Neural progenitor cell (in vitro differentiated cells): ENCODE data around the gene TYROBP. TPM values are rescaled to one million over a fixed set of nuclear protein-coding genes. Genes with fewer than 3 reads are reported as not detected.
A peak's percentile ranks its signal among the peaks of the same experiment; 100 is the strongest.

Experiments
- DNase-seq: peaks from one replicate; pipeline ENCODE4 v3.0.0-alpha.2; 2016; ENCODE audit warnings: low spot score
- H2AFZ ChIP-seq: fragments of 200-600 bp; sonication (generic); replicated peaks from 2 replicates; pipeline ENCODE4 v1.6.1; 2016; ENCODE audit warnings: antibody characterized with exemption
- H3F3A ChIP-seq: fragments of 200-600 bp; sonication (generic); 2 replicates; pipeline ENCODE4 v1.6.1; 2016; ENCODE audit warnings: antibody characterized with exemption, low read depth
- H3K27ac ChIP-seq: fragments of 200-600 bp; sonication (generic); 2 replicates; pipeline ENCODE4 v1.5.1; 2016; ENCODE audit warnings: mild to moderate bottlenecking
- H3K27me3 ChIP-seq: fragments of 200-600 bp; sonication (generic); 2 replicates; pipeline ENCODE4 v1.6.1; 2016; ENCODE audit warnings: mild to moderate bottlenecking, moderate library complexity
- H3K36me3 ChIP-seq: fragments of 200-600 bp; sonication (generic); 2 replicates; pipeline ENCODE4 v1.5.1; 2016
- H3K4me1 ChIP-seq: fragments of 200-600 bp; sonication (generic); 2 replicates; pipeline ENCODE4 v1.6.1; 2016; ENCODE audit warnings: mixed run types
- H3K4me2 ChIP-seq: fragments of 200-600 bp; sonication (generic); 2 replicates; pipeline ENCODE4 v1.6.1; 2016
- H3K4me3 ChIP-seq: fragments of 200-600 bp; sonication (generic); 2 replicates; pipeline ENCODE4 v1.5.1; 2016
- H3K79me2 ChIP-seq: fragments of 200-600 bp; sonication (generic); 2 replicates; pipeline ENCODE4 v1.6.1; 2016; ENCODE audit warnings: low read depth
- H3K9ac ChIP-seq: fragments of 200-600 bp; sonication (generic); 2 replicates; pipeline ENCODE4 v1.6.1; 2016
- H3K9me3 ChIP-seq: fragments of 200-600 bp; sonication (generic); 2 replicates; pipeline ENCODE4 v1.5.1; 2016; ENCODE audit warnings: low read depth
- H4K20me1 ChIP-seq: fragments of 200-600 bp; sonication (generic); 2 replicates; pipeline ENCODE4 v1.6.1; 2016; ENCODE audit warnings: low read depth
- H3K27ac Mint-ChIP-seq: 3 replicates; pipeline ENCODE4 v1.8.0; 2021; ENCODE audit warnings: mixed read lengths
- H3K27me3 Mint-ChIP-seq: 2 replicates; pipeline ENCODE4 v1.8.0; 2022; ENCODE audit warnings: low read depth, mild to moderate bottlenecking, inconsistent platforms, moderate library complexity, mixed read lengths; ENCODE audit not compliant: insufficient read depth
- H3K36me3 Mint-ChIP-seq: 3 replicates; pipeline ENCODE4 v1.8.0; 2021; ENCODE audit warnings: mixed read lengths
- H3K4me1 Mint-ChIP-seq: 3 replicates; pipeline ENCODE4 v1.8.0; 2021; ENCODE audit warnings: mixed read lengths
- H3K4me3 Mint-ChIP-seq: 3 replicates; pipeline ENCODE4 v1.8.0; 2021; ENCODE audit warnings: mild to moderate bottlenecking, moderate library complexity, mixed read lengths
- H3K9me3 Mint-ChIP-seq: 3 replicates; pipeline ENCODE4 v1.8.0; 2020; ENCODE audit warnings: mixed read lengths
- EZH2 ChIP-seq: fragments of 200-600 bp; sonication (generic); IDR thresholded peaks from 2 replicates; pipeline ENCODE4 v1.6.1; 2017; ENCODE audit warnings: antibody characterized with exemption, mild to moderate bottlenecking, moderate library complexity
- EZH2phosphoT487 ChIP-seq: fragments of 200-600 bp; sonication (generic); IDR thresholded peaks from 2 replicates; pipeline ENCODE4 v1.6.1; 2017; ENCODE audit warnings: antibody characterized with exemption
- total RNA-seq: library from RNA; depleted of rRNA; stranded (reverse); fragments of >200 nt; gene quantifications from 2 replicates; pipeline ENCODE4 v1.2.3, GENCODE V29; 2015; ENCODE audit warnings: low replicate concordance
- TF ChIP-seq, protein P1 (sequence below): fragments of 200-600 bp; sonication (generic); IDR thresholded peaks from 2 replicates; pipeline ENCODE4 v1.5.1; 2017; ENCODE audit warnings: antibody characterized with exemption, mild to moderate bottlenecking

TYROBP gene
- total RNA-seq, 1 donor from 2014 or later, result not detected

DNA sequence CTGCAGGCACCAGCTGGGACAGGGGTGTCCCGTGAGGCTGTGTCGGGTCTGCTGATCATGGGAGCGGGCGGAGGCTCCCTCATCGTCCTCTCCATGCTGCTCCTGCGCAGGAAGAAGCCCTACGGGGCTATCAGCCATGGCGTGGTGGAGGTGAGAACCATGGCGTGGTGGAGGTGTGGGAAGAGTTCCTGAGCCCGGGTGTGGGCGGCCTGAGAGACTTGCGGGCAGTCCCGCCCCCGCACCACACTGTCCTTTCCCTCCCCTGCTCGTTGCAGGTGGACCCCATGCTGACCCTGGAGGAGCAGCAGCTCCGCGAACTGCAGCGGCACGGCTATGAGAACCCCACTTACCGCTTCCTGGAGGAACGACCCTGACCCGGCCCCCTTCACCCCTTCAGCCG is 29.0 kb downstream of the TYROBP start:
- no peak overlapping the region for H3K4me3 ChIP-seq
- H3K27ac Mint-ChIP-seq, result no peak overlapping the region
- no peak for DNase-seq

DNA sequence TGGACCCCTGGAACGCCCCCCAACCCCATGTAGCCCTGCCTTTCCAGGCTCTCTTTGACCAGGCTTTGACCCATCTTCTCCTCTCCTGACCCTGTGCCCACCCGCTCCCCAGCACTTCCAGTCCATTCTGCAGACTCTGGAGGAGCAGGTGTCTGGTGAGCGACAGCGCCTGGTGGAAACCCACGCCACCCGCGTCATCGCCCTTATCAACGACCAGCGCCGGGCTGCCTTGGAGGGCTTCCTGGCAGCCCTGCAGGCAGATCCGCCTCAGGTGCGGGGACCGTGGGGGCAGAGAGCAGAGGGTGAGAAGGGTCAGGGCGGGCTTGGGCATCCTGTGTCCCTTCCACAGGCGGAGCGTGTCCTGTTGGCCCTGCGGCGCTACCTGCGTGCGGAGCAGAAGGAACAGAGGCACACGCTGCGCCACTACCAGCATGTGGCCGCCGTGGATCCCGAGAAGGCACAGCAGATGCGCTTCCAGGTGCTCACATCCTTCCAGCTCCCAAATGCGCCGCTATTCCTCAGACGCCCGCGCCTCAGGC is 33.6 kb downstream of the TYROBP start:
- H2AFZ ChIP-seq, result no peak overlapping the region
- no peaks in the 10 kb centered on the region for H3K27me3 ChIP-seq
- DNase-seq, result no peak
- no peak overlapping the region for H3K4me3 Mint-ChIP-seq
- H4K20me1 ChIP-seq, result peaks cover 15% of the 10 kb centered on the region
- H3K27ac ChIP-seq, result no peak overlapping the region
- H3K27me3 Mint-ChIP-seq, result peaks cover 2% of the 10 kb centered on the region
- H3K4me1 Mint-ChIP-seq, result peaks cover 14% of the 10 kb centered on the region
- H3F3A ChIP-seq, result peaks cover 15% of the 10 kb centered on the region
- H3K36me3 ChIP-seq, result no peaks in the 10 kb centered on the region
- no peak overlapping the region for H3K9ac ChIP-seq
- no peaks in the 10 kb centered on the region for H3K4me1 ChIP-seq
- no peak overlapping the region for H3K4me2 ChIP-seq
- H3K9me3 ChIP-seq, result no peaks in the 10 kb centered on the region
- peak overlapping the region; percentile 18 for H3K27ac Mint-ChIP-seq
- no peaks in the 10 kb centered on the region for H3K79me2 ChIP-seq
- TF ChIP-seq EZH2 (no peak), EZH2phosphoT487 (no peak)
- TF ChIP-seq, protein P1, sequence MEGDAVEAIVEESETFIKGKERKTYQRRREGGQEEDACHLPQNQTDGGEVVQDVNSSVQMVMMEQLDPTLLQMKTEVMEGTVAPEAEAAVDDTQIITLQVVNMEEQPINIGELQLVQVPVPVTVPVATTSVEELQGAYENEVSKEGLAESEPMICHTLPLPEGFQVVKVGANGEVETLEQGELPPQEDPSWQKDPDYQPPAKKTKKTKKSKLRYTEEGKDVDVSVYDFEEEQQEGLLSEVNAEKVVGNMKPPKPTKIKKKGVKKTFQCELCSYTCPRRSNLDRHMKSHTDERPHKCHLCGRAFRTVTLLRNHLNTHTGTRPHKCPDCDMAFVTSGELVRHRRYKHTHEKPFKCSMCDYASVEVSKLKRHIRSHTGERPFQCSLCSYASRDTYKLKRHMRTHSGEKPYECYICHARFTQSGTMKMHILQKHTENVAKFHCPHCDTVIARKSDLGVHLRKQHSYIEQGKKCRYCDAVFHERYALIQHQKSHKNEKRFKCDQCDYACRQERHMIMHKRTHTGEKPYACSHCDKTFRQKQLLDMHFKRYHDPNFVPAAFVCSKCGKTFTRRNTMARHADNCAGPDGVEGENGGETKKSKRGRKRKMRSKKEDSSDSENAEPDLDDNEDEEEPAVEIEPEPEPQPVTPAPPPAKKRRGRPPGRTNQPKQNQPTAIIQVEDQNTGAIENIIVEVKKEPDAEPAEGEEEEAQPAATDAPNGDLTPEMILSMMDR, result no peak
- peaks cover 22% of the 10 kb centered on the region for H3K36me3 Mint-ChIP-seq
- H3K4me3 ChIP-seq, result no peak overlapping the region
- H3K9me3 Mint-ChIP-seq, result no peaks in the 10 kb centered on the region

More for the DNA sequence above, 29.0 kb downstream of the TYROBP start:
- no peak overlapping the region for H3K27ac ChIP-seq
- no peak overlapping the region for H2AFZ ChIP-seq
- H4K20me1 ChIP-seq, result peaks cover 21% of the 10 kb centered on the region
- H3K79me2 ChIP-seq, result no peaks in the 10 kb centered on the region
- H3K36me3 ChIP-seq, result no peaks in the 10 kb centered on the region
- no peak for TF ChIP-seq EZH2
- no peak for TF ChIP-seq EZH2phosphoT487
- TF ChIP-seq, protein P1, result no peak
- no peak overlapping the region for H3K4me2 ChIP-seq
- H3K27me3 Mint-ChIP-seq, result peaks cover 7% of the 10 kb centered on the region
- no peaks in the 10 kb centered on the region for H3K4me1 ChIP-seq
- H3F3A ChIP-seq, result no peaks in the 10 kb centered on the region
- H3K4me1 Mint-ChIP-seq, result peaks cover 12% of the 10 kb centered on the region
- peaks cover 18% of the 10 kb centered on the region for H3K36me3 Mint-ChIP-seq
- H3K27me3 ChIP-seq, result no peaks in the 10 kb centered on the region
- H3K4me3 Mint-ChIP-seq, result no peak overlapping the region
- no peaks in the 10 kb centered on the region for H3K9me3 ChIP-seq
- H3K9ac ChIP-seq, result no peak overlapping the region
- H3K9me3 Mint-ChIP-seq, result no peaks in the 10 kb centered on the region

DNA sequence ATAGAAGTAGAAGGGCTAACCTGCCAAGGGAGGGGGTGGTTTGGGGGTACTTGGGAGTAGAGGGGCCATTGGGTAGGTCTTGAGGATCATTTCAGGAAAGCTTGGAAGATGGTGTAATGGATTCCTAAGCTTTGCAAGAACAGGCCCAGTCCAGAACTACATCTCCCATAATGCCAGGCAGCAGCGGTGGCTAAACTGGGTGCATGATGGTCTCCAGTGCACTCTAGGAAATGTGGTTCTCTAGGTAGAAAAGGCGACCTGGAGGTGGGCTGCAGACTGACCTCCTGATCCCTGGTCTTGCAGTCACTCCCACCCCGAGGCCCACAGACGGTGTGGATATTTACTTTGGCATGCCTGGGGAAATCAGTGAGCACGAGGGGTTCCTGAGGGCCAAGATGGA is 35.9 kb downstream of the TYROBP start:
- H3K27ac Mint-ChIP-seq, result no peak overlapping the region
- peaks cover 19% of the 10 kb centered on the region for H3K36me3 Mint-ChIP-seq
- Histone ChIP-seq H3K4me3 (no peak overlapping the region), H3K27ac (no peak overlapping the region), H2AFZ (no peak overlapping the region), H3K27me3 (no peaks in the 10 kb centered on the region), H3K79me2 (no peaks in the 10 kb centered on the region), H3K4me2 (no peak overlapping the region), H3F3A (peaks cover 33% of the 10 kb centered on the region), H3K4me1 (peaks cover 8% of the 10 kb centered on the region), H4K20me1 (peaks cover 4% of the 10 kb centered on the region), H3K9ac (no peak overlapping the region), H3K9me3 (no peaks in the 10 kb centered on the region), H3K36me3 (no peaks in the 10 kb centered on the region)
- no peak for DNase-seq
- H3K27me3 Mint-ChIP-seq, result peaks cover 12% of the 10 kb centered on the region
- H3K4me1 Mint-ChIP-seq, result peaks cover 19% of the 10 kb centered on the region
- no peak for TF ChIP-seq EZH2phosphoT487
- no peak for TF ChIP-seq EZH2
- no peak overlapping the region for H3K4me3 Mint-ChIP-seq
- peaks cover 2% of the 10 kb centered on the region for H3K9me3 Mint-ChIP-seq

DNA sequence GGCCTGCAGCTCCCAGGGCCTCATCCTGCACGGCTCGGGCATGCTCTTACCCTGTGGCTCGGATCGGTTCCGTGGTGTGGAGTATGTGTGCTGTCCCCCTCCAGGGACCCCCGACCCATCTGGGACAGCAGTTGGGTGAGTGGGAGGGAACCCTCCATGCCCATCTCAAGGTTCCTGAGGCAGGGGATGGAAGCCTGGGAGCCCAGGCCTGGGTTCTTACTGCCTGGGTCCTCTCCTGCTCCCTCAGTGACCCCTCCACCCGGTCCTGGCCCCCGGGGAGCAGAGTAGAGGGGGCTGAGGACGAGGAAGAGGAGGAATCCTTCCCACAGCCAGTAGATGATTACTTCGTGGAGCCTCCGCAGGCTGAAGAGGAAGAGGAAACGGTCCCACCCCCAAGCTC is 36.5 kb downstream of the TYROBP start:
- no peaks in the 10 kb centered on the region for H3K27me3 ChIP-seq
- no peak for DNase-seq
- H3K4me1 Mint-ChIP-seq, result peaks cover 19% of the 10 kb centered on the region
- H3K4me3 Mint-ChIP-seq, result no peak overlapping the region
- no peak overlapping the region for H3K4me2 ChIP-seq
- H3K27ac Mint-ChIP-seq, result no peak overlapping the region
- no peak overlapping the region for H2AFZ ChIP-seq
- H3F3A ChIP-seq, result peaks cover 33% of the 10 kb centered on the region
- TF ChIP-seq, protein P1, result no peak
- TF ChIP-seq EZH2, result no peak
- TF ChIP-seq EZH2phosphoT487, result no peak
- H3K9ac ChIP-seq, result no peak overlapping the region
- H3K9me3 ChIP-seq, result no peaks in the 10 kb centered on the region
- H4K20me1 ChIP-seq, result peaks cover 3% of the 10 kb centered on the region
- no peak overlapping the region for H3K27ac ChIP-seq
- no peak overlapping the region for H3K4me3 ChIP-seq
- peaks cover 2% of the 10 kb centered on the region for H3K9me3 Mint-ChIP-seq
- no peaks in the 10 kb centered on the region for H3K36me3 ChIP-seq
- H3K27me3 Mint-ChIP-seq, result peaks cover 12% of the 10 kb centered on the region
- H3K79me2 ChIP-seq, result no peaks in the 10 kb centered on the region
- H3K36me3 Mint-ChIP-seq, result peaks cover 19% of the 10 kb centered on the region
- H3K4me1 ChIP-seq, result peaks cover 8% of the 10 kb centered on the region
